Measurements from ENCODE around the gene ZC3HAV1. TPM values are rescaled to one million over a fixed set of nuclear protein-coding genes. Genes with fewer than 3 reads are reported as not detected.

Gene ZC3HAV1
- total and polyA plus RNA-seq, 9 of the 15 experiments (the other 6 are each of a cell fraction or from before 2014, with no cell fraction given) = 11.9 to 40.5 (median 23.9) TPM

- TF ChIP-seq VEZF1 (CRISPR knock-in tag; IDR thresholded peaks at IDR 0.05) = no peak
- no peak for TF ChIP-seq KHSRP (IDR thresholded peaks at IDR 0.05)
- TF ChIP-seq FOXJ2 (tag; IDR thresholded peaks at IDR 0.05) = no peak
- TF ChIP-seq MTF1 (CRISPR knock-in tag; IDR thresholded peaks at IDR 0.05; ENCODE audit: borderline replicate concordance) = no peak
- TF ChIP-seq HOXB6 (CRISPR knock-in tag; IDR thresholded peaks at IDR 0.05; ENCODE audit: borderline replicate concordance) = no peak
- no peak for TF ChIP-seq ETS1 (conservative IDR thresholded peaks at IDR 0.05; ENCODE audit: control insufficient read depth, low read depth, low read length)
Observed at GRCh38 chr7:139078911-139079310, 30.6 kb downstream of the ZC3HAV1 start (continued).

GRCh38 chr7:139078399-139078798 lies 31.1 kb downstream of the ZC3HAV1 start:
- H3K4me3 ChIP-seq = no peak overlapping the region
- no peaks in the 10 kb centered on the region for H3K79me2 ChIP-seq (ENCODE audit: control insufficient read depth, insufficient read depth, low read length)
- H3K4me2 ChIP-seq (ENCODE audit: insufficient read depth, low read length) = no peak overlapping the region
- no peaks in the 10 kb centered on the region for H3K9me1 ChIP-seq (ENCODE audit: control insufficient read depth, insufficient read depth, low read length)
- 0 out of 2 replicates have a peak, but pooled peaks have one; percentile 17 for TF ChIP-seq NFE2 (IDR thresholded peaks at IDR 0.05; ENCODE audit: low read depth)
- TF ChIP-seq FOSL1 (tag; conservative IDR thresholded peaks at IDR 0.05) = peak; percentile 74
- 0 out of 4 replicates have a peak, but pooled peaks of 1 of the 2 experiments have one; percentile 7 for TF ChIP-seq RCOR1 (IDR thresholded peaks at IDR 0.05; ENCODE audit: borderline replicate concordance in 1 of 2, low read depth in 2 of 2, low read length in 2 of 2)
- TF ChIP-seq POLR2H (tag; IDR thresholded peaks at IDR 0.05; ENCODE audit: low read depth) = 0 out of 2 replicates have a peak, but pooled peaks have one; percentile 7
- TF ChIP-seq CBX5 (IDR thresholded peaks at IDR 0.05; ENCODE audit: borderline replicate concordance, low read depth) = no peak
- TF ChIP-seq ATF3 (IDR thresholded peaks at IDR 0.05) = peak; percentile 36; the same call in 1 of the 2 replicates
- TF ChIP-seq ATF3 (CRISPR knock-in tag; conservative IDR thresholded peaks at IDR 0.05) = no peak
- TF ChIP-seq ZC3H8 (IDR thresholded peaks at IDR 0.05) = no peak
- H3K36me3 ChIP-seq (ENCODE audit: control insufficient read depth, insufficient read depth, low read length) = peaks cover 94% of the 10 kb centered on the region
- ChIA-PET CTCF (ENCODE audit: low intra/inter-chr PET ratio) (no interaction called here), POLR2A (interaction anchor here (1.0 kb wide), 1 partner anchor 13 kb away, joined by 3 read pairs; no protein-coding TSS in a partner anchor)
- in situ Hi-C loops (cut with MboI) = no loop called here
- no peak overlapping the region for H3K27ac ChIP-seq (ENCODE audit: extremely low read depth, low read depth, low read length)
- H2AFZ ChIP-seq (ENCODE audit: low read depth, low read length) = no peak overlapping the region
- no peak for DNase-seq (ENCODE audit: extremely low read depth in 1 of 4, low spot score in 3 of 4)
- H3K4me1 ChIP-seq (replicated peaks in 1 of 2; ENCODE audit: control insufficient read depth in 2 of 2, insufficient read depth in 2 of 2, low read length in 2 of 2) = peaks cover 0 to 3% of the 10 kb centered on the region in 2 experiments; a peak in 2 of 5 replicates
- H3K9me3 ChIP-seq (replicated peaks; ENCODE audit: control insufficient read depth, insufficient read depth, low read depth, low read length) = no peaks in the 10 kb centered on the region
- H3K9ac ChIP-seq (ENCODE audit: insufficient read depth in 1 of 2, low read depth in 2 of 2, low read length in 2 of 2) = no peak overlapping the region
- no TSS peak for BruUV-seq (replicated peaks)
- H4K20me1 ChIP-seq (replicated peaks; ENCODE audit: control insufficient read depth, insufficient read depth, low read length) = peaks cover 12% of the 10 kb centered on the region; the same call in 1 of the 2 replicates
- FAIRE-seq = no peak
- no peak for ATAC-seq
- H3K27me3 ChIP-seq (ENCODE audit: control insufficient read depth in 2 of 2, insufficient read depth in 2 of 2, low read length in 2 of 2) = no peaks in the 10 kb centered on the region
- 81% methylated on average over 1 of the region's 1 CpG for WGBS (ENCODE audit: insufficient coverage, low coverage, missing lambda C conversion rate)
- intact Hi-C loops (cut with micrococcal nuclease) = loop anchor here (5.0 kb wide), 1 partner anchor 191 kb away; no protein-coding TSS in a partner anchor

All from K562 (cell line).